WTC11 (cell line): Measurements from ENCODE around the gene CDK11A.

ENCODE experiments used
- ATF3 ChIP-seq: sonication (generic); formaldehyde crosslinking; conservative IDR thresholded peaks from 2 replicates; pipeline ENCODE4 v1.8.1; 2022; ENCODE audit warnings: mild to moderate bottlenecking, missing genetic modification reagents
- CREB1 ChIP-seq: sonication (generic); formaldehyde crosslinking; IDR thresholded peaks from 2 replicates; pipeline ENCODE4 v1.8.0; 2023; ENCODE audit warnings: mild to moderate bottlenecking, missing genetic modification reagents
- JUN ChIP-seq: sonication (generic); formaldehyde crosslinking; IDR thresholded peaks from 2 replicates; pipeline ENCODE4 v1.8.0; 2023; ENCODE audit warnings: mild to moderate bottlenecking, missing genetic modification reagents
- TEAD1 ChIP-seq: sonication (generic); formaldehyde crosslinking; IDR thresholded peaks from 2 replicates; pipeline ENCODE4 v1.8.0; 2022; ENCODE audit warnings: mild to moderate bottlenecking, missing genetic modification reagents
- TEAD4 ChIP-seq: sonication (generic); formaldehyde crosslinking; IDR thresholded peaks from 2 replicates; pipeline ENCODE4 v1.8.0; 2022; ENCODE audit warnings: mild to moderate bottlenecking, missing genetic modification reagents
- USF1 ChIP-seq: sonication (generic); formaldehyde crosslinking; IDR thresholded peaks from 2 replicates; pipeline ENCODE4 v1.8.0; 2022; ENCODE audit warnings: mild to moderate bottlenecking, missing genetic modification reagents
- ZBTB21 ChIP-seq: sonication (generic); formaldehyde crosslinking; IDR thresholded peaks from 2 replicates; pipeline ENCODE4 v1.8.1; 2023; ENCODE audit warnings: mild to moderate bottlenecking, missing genetic modification reagents, borderline replicate concordance
- ZNF263 ChIP-seq: sonication (generic); formaldehyde crosslinking; IDR thresholded peaks from 2 replicates; pipeline ENCODE4 v1.8.1; 2022; ENCODE audit warnings: low read depth, mild to moderate bottlenecking, moderate library complexity, missing genetic modification reagents
- TF ChIP-seq, protein P1 (sequence below): fragments of 250-450 bp; sonication (Bioruptor Pico); IDR thresholded peaks from 2 replicates; pipeline ENCODE4 v1.9.0; 2021; ENCODE audit warnings: moderate library complexity, mild to moderate bottlenecking, inconsistent platforms, borderline replicate concordance
- TF ChIP-seq, protein P2 (sequence below): fragments of 200-600 bp; IDR thresholded peaks from 2 replicates; pipeline ENCODE4 v1.8.0; 2022; ENCODE audit warnings: antibody characterized with exemption
- TF ChIP-seq, protein P3 (sequence below): fragments of 250-450 bp; sonication (Bioruptor Pico); IDR thresholded peaks from 2 replicates; pipeline ENCODE4 v1.9.0; 2021; ENCODE audit warnings: mild to moderate bottlenecking, borderline replicate concordance

- TF ChIP-seq TEAD4 (CRISPR knock-in tag) (no peak), ZBTB21 (CRISPR knock-in tag) (no peak), USF1 (CRISPR knock-in tag) (no peak), ZNF263 (CRISPR knock-in tag) (no peak), CREB1 (CRISPR knock-in tag) (no peak), TEAD1 (no peak), ATF3 (CRISPR knock-in tag) (no peak), JUN (CRISPR knock-in tag) (no peak)
- TF ChIP-seq, protein P1, sequence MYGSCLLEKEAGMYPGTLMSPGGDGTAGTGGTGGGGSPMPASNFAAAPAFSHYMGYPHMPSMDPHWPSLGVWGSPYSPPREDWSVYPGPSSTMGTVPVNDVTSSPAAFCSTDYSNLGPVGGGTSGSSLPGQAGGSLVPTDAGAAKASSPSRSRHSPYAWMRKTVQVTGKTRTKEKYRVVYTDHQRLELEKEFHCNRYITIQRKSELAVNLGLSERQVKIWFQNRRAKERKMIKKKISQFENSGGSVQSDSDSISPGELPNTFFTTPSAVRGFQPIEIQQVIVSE (CRISPR knock-in tag): no peak
- TF ChIP-seq, protein P2, sequence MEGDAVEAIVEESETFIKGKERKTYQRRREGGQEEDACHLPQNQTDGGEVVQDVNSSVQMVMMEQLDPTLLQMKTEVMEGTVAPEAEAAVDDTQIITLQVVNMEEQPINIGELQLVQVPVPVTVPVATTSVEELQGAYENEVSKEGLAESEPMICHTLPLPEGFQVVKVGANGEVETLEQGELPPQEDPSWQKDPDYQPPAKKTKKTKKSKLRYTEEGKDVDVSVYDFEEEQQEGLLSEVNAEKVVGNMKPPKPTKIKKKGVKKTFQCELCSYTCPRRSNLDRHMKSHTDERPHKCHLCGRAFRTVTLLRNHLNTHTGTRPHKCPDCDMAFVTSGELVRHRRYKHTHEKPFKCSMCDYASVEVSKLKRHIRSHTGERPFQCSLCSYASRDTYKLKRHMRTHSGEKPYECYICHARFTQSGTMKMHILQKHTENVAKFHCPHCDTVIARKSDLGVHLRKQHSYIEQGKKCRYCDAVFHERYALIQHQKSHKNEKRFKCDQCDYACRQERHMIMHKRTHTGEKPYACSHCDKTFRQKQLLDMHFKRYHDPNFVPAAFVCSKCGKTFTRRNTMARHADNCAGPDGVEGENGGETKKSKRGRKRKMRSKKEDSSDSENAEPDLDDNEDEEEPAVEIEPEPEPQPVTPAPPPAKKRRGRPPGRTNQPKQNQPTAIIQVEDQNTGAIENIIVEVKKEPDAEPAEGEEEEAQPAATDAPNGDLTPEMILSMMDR: no peak
- TF ChIP-seq, protein P3, sequence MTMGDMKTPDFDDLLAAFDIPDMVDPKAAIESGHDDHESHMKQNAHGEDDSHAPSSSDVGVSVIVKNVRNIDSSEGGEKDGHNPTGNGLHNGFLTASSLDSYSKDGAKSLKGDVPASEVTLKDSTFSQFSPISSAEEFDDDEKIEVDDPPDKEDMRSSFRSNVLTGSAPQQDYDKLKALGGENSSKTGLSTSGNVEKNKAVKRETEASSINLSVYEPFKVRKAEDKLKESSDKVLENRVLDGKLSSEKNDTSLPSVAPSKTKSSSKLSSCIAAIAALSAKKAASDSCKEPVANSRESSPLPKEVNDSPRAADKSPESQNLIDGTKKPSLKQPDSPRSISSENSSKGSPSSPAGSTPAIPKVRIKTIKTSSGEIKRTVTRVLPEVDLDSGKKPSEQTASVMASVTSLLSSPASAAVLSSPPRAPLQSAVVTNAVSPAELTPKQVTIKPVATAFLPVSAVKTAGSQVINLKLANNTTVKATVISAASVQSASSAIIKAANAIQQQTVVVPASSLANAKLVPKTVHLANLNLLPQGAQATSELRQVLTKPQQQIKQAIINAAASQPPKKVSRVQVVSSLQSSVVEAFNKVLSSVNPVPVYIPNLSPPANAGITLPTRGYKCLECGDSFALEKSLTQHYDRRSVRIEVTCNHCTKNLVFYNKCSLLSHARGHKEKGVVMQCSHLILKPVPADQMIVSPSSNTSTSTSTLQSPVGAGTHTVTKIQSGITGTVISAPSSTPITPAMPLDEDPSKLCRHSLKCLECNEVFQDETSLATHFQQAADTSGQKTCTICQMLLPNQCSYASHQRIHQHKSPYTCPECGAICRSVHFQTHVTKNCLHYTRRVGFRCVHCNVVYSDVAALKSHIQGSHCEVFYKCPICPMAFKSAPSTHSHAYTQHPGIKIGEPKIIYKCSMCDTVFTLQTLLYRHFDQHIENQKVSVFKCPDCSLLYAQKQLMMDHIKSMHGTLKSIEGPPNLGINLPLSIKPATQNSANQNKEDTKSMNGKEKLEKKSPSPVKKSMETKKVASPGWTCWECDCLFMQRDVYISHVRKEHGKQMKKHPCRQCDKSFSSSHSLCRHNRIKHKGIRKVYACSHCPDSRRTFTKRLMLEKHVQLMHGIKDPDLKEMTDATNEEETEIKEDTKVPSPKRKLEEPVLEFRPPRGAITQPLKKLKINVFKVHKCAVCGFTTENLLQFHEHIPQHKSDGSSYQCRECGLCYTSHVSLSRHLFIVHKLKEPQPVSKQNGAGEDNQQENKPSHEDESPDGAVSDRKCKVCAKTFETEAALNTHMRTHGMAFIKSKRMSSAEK (CRISPR knock-in tag): no peak
Observed at GRCh38 chr1:1672181-1672965, 51.8 kb downstream of the CDK11A start.
